WTC11 (cell line): ENCODE results near the gene CNBP.

ENCODE experiments used
- CREB1 ChIP-seq: sonication (generic); formaldehyde crosslinking; IDR thresholded peaks from 2 replicates; pipeline ENCODE4 v1.8.0; 2023; ENCODE audit warnings: mild to moderate bottlenecking, missing genetic modification reagents
- CTCF ChIP-seq: fragments of 200-600 bp; IDR thresholded peaks from 2 replicates; pipeline ENCODE4 v1.8.0; 2022; ENCODE audit warnings: antibody characterized with exemption
- ESRRA ChIP-seq: sonication (generic); formaldehyde crosslinking; IDR thresholded peaks from 2 replicates; pipeline ENCODE4 v1.8.1; 2022; ENCODE audit warnings: mild to moderate bottlenecking, missing genetic modification reagents, borderline replicate concordance
- JUN ChIP-seq: sonication (generic); formaldehyde crosslinking; IDR thresholded peaks from 2 replicates; pipeline ENCODE4 v1.8.0; 2023; ENCODE audit warnings: mild to moderate bottlenecking, missing genetic modification reagents
- MAX ChIP-seq: sonication (generic); formaldehyde crosslinking; IDR thresholded peaks from 2 replicates; pipeline ENCODE4 v1.8.0; 2022; ENCODE audit warnings: mild to moderate bottlenecking, missing genetic modification reagents
- MXD4 ChIP-seq: fragments of 250-450 bp; sonication (Bioruptor Pico); IDR thresholded peaks from 2 replicates; pipeline ENCODE4 v1.8.0; 2021; ENCODE audit warnings: mild to moderate bottlenecking, moderate library complexity, borderline replicate concordance
- NFE2L1 ChIP-seq: sonication (generic); formaldehyde crosslinking; IDR thresholded peaks from 2 replicates; pipeline ENCODE4 v1.8.1; 2023; ENCODE audit warnings: missing genetic modification reagents
- RELA ChIP-seq: sonication (generic); formaldehyde crosslinking; IDR thresholded peaks from 2 replicates; pipeline ENCODE4 v1.8.1; 2022; ENCODE audit warnings: missing genetic modification reagents, mild to moderate bottlenecking, borderline replicate concordance
- SP1 ChIP-seq: sonication (generic); formaldehyde crosslinking; conservative IDR thresholded peaks from 2 replicates; pipeline ENCODE4 v1.8.1; 2022; ENCODE audit warnings: missing genetic modification reagents
- STAT6 ChIP-seq: sonication (generic); formaldehyde crosslinking; conservative IDR thresholded peaks from 2 replicates; pipeline ENCODE4 v1.8.1; 2023; ENCODE audit warnings: mild to moderate bottlenecking, low read depth, missing genetic modification reagents, moderate library complexity

GRCh38 chr3:129120254-129121004, 63.3 kb downstream of the CNBP start:
- TF ChIP-seq CTCF (no peak), STAT6 (no peak), SP1 (CRISPR knock-in tag) (no peak), JUN (CRISPR knock-in tag) (no peak), CREB1 (CRISPR knock-in tag) (no peak), NFE2L1 (CRISPR knock-in tag) (no peak), MAX (no peak), RELA (CRISPR knock-in tag) (no peak), MXD4 (CRISPR knock-in tag) (no peak), ESRRA (no peak)
